AML-193 (cell line): ENCODE data around the gene CRYBA4.

Source experiments
- DNase-seq, 2 experiments: peaks; one replicate each; lab custom pipeline; 2025; lab: John Stamatoyannopoulos, UW

Gene CRYBA4

GRCh38 chr22:26621663-26622062 is at the start of gene CRYBA4:
Gene CRYBA4, plus strand, starts transcription at chr22:26621963. Its CDS starts 634 bp downstream, at chr22:26622597.
- DNase-seq, result no peak

- DNase-seq, result peak; percentile 98 to 99
Measured at GRCh38 chr22:26573026-26573662, 48.6 kb upstream of the CRYBA4 start.

DNA sequence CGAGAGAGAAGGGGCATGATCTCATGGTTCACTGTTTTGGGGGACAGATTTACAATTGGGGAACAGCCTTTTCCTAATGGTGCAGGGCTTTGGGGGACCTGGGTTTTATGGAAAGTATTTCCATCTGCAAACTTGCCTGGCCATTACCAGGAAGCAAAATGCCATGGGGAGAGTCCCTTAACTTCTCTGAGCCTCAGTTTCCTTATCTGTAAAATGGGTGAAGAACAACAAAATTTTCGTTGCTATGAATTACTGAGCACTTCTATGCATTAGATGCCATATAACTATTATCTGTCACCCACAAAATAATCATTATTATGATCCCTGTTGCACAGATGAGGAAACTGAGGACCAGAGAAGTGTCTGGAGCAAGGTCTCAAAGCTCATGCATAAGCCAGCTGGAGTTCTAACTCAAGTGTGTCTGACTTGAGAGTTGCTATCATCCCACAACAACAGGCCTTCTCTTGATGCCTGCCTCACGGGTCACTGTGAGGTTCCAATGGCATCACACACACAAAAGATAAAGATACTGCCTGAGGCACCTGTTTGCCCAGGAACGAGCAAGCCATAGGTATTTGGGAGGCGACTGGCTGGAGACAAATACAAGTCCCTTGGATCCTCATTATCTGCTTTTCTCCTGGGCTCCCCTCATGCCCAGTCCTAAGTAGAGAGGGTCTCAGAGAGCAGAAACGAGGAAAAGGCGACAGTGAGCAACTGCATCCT is 47.6 kb upstream of the CRYBA4 start:
- no peak for DNase-seq

- no peak for DNase-seq
Measured at GRCh38 chr22:26576026-26576680, 45.6 kb upstream of the CRYBA4 start.

DNA sequence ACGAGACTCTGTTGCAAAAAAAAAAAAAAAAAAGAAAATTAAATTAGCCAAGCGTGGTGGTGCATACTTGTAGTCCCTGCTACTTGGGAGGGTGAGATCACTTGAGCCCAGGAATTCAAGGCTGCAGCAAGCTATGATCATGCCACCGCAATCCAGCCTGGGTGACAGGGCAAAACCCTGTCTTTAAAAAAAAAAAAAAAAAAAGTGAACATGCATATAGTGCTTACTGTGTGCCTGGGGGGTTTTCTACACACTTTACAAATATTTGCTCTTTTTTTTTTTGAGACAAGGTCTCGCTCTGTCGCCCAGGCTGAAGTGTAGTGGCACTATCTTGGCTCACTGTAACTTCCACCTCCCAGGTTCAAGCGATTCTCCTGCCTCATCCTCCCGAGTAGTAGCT is 44.7 kb upstream of the CRYBA4 start:
- no peak for DNase-seq

DNA sequence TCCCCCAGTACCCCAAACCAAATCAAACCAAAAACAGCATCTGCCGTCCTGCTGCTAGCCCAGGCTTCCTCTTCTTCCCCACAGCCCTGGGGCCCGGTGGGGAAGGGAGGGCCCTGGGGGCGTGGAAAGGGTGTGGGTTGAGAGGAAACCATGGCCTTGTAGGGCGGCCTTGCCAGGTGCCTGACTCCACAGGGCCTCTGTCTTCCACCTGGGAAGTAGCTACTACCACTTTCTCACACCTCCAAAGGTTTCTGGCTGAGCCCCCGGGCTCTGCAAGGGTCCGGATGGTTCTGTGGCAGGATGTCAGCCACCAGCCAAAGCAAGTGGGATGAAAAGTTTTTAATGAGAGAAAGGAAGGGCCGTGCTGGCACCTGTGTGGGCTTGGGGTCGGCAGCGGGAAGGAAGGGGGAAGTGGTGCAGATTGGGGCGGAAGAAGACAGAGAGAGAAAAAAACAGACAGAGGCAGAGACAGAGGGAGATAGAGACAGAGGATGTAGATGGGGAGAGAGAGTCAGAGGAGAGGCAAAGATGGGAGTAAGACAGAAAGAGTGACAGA is 42.4 kb upstream of the CRYBA4 start:
- DNase-seq, result peak; percentile 41

GRCh38 chr22:26580240-26580962 is 41.4 kb upstream of the CRYBA4 start:
- no peak for DNase-seq

- no peak for DNase-seq
Measured at GRCh38 chr22:26581026-26581425, 40.7 kb upstream of the CRYBA4 start.

DNA sequence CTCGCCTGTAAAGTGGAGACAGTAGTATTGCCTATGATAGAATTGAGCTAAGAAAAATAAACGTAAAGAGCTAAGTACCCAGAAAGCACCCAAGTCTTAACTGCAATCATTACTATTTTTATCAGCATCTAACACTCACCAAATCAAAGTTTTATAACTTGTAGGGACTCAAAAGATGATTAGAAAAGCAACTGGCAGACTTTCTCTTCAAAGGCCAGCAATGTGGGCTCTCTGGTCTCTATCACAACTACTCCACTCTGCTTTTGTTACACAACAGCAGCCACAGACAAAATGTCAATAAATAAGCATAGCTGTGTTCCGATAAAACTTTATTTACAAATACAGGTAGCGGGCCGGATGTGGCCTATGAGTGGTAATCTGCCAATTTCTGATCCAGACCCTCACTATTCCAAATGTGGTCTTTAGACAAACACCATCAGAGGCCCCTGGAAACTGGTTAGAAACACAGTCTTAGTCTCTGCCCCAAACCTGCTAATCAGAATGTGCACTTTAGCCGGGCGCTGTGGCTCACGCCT is 40.1 kb upstream of the CRYBA4 start:
- DNase-seq, result no peak

- no peak for DNase-seq
Measured at GRCh38 chr22:26584010-26584409, 37.8 kb upstream of the CRYBA4 start.

DNA sequence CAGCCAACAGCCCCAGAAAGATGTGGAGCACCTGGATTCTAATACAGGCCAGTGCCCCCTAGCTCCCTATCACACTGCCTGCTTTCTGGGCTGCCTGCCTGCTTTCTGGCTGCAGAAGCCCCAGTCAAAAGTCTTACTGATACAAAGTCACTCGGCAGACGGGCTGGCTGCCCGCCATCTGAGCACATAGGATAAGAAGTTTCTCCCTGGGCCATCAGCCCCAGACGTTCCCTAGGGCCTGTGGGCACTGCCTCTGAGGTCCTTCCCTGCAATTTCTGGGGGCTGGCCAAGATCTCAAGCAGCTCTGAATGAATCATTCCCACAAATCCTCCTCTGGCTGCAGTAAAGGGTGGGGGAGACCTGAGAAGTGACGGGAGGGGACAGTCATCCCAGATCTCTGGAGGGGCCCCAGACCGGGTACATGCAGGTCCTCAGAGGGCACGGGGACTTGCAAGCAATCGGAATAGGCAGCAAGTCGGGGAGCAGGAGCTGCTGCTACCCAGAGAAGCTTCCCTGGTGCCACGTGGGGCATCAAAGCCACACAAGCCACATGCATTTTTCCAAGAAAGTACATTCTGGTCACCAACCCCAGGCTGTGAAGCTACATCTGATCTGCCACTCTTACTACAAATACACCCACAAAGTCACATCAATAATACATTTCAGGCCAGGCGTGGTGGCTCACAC is 36.5 kb upstream of the CRYBA4 start:
- DNase-seq, result no peak

DNA sequence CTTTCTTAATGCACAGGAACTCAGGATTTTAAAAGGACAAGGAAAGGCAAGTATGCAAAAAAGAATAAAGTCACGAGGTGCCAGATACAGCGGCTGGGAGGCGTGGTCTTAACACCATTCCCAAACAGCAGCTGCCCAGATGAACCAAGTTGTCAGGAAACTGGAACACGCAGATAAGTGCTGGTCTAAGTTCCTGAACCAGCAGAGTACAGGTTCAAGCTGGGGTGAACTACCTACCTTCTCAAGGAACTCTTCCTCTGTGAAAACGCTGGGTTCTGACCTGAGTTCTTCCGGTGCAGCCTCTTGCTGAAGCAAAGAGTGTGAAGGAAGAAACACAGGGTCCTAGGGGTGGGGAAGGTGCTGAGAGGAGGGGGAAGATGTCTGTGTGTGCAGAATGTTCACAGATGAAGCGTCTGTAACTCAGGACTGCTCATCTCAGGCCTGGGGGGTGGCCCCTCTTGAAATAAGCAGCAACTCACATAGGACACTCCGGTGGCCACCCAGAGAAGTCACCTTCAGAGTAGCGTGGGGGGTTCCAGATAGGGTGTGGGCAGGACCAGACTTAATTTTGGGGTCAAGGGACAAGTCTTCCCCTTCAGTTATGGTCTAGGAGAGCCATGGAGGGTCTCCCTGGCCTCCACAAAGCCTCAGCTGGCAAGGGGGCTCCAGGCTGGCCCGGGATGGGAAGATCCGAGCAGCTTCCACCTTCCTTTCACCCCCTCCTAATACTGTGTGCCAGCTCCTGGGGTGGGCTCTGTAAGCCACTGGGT is 35.0 kb upstream of the CRYBA4 start:
- DNase-seq, result no peak

DNA sequence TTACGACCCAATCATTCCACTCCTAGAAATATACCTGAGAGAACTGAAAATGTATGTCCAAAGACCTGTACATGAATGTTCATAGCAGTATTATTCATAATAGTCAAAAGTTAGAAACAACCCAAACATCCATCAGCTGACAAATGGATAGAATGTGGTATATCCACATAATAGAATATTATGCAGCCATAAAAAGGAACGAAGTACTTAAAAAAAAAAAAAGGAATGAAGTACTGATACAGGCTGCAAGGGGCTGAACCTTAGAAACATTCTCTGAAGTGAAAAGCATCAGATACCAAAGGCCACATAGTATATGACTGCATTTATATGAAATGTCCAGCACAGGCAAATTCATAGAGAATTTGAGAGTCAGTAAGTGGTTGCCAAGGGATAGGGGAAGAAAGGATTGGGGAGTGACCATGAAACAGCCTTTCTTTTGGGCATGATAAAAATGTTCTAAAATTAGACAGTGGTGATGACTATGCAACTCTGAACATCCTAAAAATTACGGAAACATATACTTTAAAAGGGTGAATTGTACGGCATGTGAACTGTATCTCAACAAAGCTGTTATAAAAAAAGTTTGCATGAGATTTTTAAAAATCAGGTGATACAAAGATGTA is 33.7 kb upstream of the CRYBA4 start:
- DNase-seq, result peak; percentile 78 to 83

DNA sequence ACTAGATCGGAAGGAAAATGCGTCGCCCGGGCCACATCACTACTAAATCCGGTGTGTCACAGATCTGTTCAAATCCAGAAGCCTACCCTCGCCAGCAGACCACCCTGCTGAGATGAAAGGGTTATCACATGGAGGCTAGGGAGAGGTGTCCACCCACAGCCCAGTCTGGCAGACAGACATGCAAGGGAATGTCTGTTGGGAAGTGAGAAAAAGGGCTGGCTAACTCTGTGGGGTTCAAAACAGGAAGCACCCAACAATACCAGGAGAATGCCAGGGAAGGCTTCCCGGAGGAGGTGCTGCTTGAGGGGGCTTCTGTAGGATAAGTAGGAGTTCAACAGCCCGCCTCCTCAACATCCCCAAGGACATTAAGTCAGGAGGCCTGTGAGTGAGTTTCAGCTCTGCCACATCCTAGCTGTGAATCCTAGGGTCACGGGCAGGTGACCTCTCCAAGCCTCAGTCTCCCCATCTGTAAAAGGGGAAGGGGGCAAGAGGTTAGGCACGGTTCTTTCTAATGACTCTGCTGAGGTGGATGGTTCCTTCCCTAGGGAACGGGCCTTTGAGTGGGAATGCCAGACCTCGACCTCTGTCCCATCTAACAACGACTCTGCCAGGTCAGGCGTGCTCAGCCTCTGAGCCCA is 32.9 kb upstream of the CRYBA4 start:
- DNase-seq, result no peak

DNA sequence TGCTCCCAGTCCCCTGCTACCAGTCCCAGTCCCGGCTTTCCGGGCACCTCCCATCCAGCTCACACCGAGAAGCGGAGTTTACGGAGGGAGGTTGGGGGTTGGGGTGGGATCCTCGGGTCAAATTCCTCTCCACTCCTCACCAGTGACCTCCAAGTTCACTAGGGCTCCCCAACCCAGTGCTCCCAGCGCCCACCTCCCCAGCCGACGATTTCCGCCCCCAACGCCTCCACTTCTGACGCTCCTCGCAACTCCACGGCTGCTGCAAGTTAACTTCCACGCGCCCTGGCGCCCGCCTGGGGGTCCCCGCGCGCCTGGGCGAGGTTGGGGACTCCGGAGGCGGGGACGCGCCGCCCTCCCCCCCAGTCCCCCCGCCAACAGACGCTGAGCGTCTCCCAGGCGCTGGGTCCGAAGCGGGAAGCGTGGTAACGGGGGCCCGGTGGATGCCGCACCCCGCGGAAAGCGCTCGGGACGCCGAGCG is 32.4 kb upstream of the CRYBA4 start:
- DNase-seq, result no peak

- DNase-seq, result peak; percentile 57 to 59
Measured at GRCh38 chr22:26589845-26590736, 31.7 kb upstream of the CRYBA4 start, which contains the start of gene TPST2. Gene TPST2, minus strand, starts transcription at chr22:26590132. Its CDS starts 48,502 bp downstream, at chr22:26541630.

GRCh38 chr22:26592421-26592891 is 29.3 kb upstream of the CRYBA4 start:
- DNase-seq, result peak; percentile 40 to 65

DNA sequence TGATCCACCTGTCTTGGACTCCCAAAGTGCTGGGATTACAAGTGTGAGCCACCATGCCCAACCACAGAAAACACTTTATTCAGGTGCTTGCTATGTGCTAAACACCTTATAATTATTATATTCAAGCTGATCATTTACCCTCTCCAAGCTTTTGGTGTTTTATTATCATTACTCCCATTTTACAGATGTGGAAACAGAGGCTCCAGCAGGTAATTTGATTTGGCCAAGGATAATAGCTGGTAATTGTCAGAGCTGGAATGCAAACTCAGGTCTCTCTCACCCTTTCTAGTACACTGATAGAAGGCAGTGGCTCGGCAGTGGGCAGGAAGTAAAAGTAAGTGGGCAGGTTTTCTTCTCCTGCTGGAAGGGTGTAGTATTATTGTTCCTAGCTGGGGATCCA is 28.0 kb upstream of the CRYBA4 start:
- no peak for DNase-seq
